Effector memory CD4-positive, alpha-beta T cell (primary cell): Measurements from ENCODE around the gene UACA.

ENCODE experiments used
- DNase-seq, 3 donors: peaks; one replicate each; pipeline ENCODE4 v3.0.0-alpha.2; 2020
- H3K27ac ChIP-seq: 2 replicates; pipeline ENCODE4 v1.7.0; 2013; ENCODE audit warnings: mild to moderate bottlenecking, low read length, moderate library complexity; ENCODE audit not compliant: insufficient read depth, poor library complexity, severe bottlenecking
- H3K27me3 ChIP-seq: replicated peaks from 2 replicates; pipeline ENCODE4 v1.7.0; 2013; ENCODE audit warnings: mild to moderate bottlenecking, low read length; ENCODE audit not compliant: insufficient read depth, control insufficient read depth, poor library complexity, severe bottlenecking
- H3K36me3 ChIP-seq: 2 replicates; pipeline ENCODE4 v1.7.0; 2013; ENCODE audit warnings: mild to moderate bottlenecking, low read length, moderate library complexity; ENCODE audit not compliant: control insufficient read depth, insufficient read depth
- H3K4me1 ChIP-seq: 2 replicates; pipeline ENCODE4 v1.7.0; 2013; ENCODE audit warnings: low read length, mild to moderate bottlenecking; ENCODE audit not compliant: control insufficient read depth, insufficient read depth, poor library complexity, severe bottlenecking
- H3K4me3 ChIP-seq: 2 replicates; pipeline ENCODE4 v1.7.0; 2013; ENCODE audit warnings: low read length, low read depth, mild to moderate bottlenecking; ENCODE audit not compliant: insufficient read depth, poor library complexity, severe bottlenecking
- H3K9me3 ChIP-seq: 2 replicates; pipeline ENCODE4 v1.7.0; 2013; ENCODE audit warnings: mild to moderate bottlenecking, low read length, moderate library complexity; ENCODE audit not compliant: control insufficient read depth

Gene UACA

GRCh38 chr15:70699890-70700289 is 63.5 kb downstream of the UACA start:
- H3K9me3 ChIP-seq = no peaks in the 10 kb centered on the region
- no peak for DNase-seq
- H3K27me3 ChIP-seq = peaks cover 2% of the 10 kb centered on the region
- no peaks in the 10 kb centered on the region for H3K36me3 ChIP-seq
- no peak overlapping the region for H3K27ac ChIP-seq
- H3K4me3 ChIP-seq = no peak overlapping the region
- H3K4me1 ChIP-seq = no peaks in the 10 kb centered on the region

GRCh38 chr15:70698836-70699390 is 64.4 kb downstream of the UACA start:
- no peaks in the 10 kb centered on the region for H3K4me1 ChIP-seq
- H3K4me3 ChIP-seq = no peak overlapping the region
- no peaks in the 10 kb centered on the region for H3K36me3 ChIP-seq
- no peaks in the 10 kb centered on the region for H3K9me3 ChIP-seq
- peaks cover 2% of the 10 kb centered on the region for H3K27me3 ChIP-seq
- no peak overlapping the region for H3K27ac ChIP-seq
- DNase-seq = no peak

- Histone ChIP-seq H3K27ac (no peak overlapping the region), H3K4me3 (no peak overlapping the region), H3K4me1 (no peaks in the 10 kb centered on the region), H3K27me3 (peaks cover 2% of the 10 kb centered on the region), H3K9me3 (no peaks in the 10 kb centered on the region), H3K36me3 (no peaks in the 10 kb centered on the region)
- DNase-seq = no peak
Measured at GRCh38 chr15:70698426-70698825, 64.9 kb downstream of the UACA start.

- no peak for DNase-seq
- H3K4me3 ChIP-seq = no peak overlapping the region
- no peaks in the 10 kb centered on the region for H3K27me3 ChIP-seq
- no peaks in the 10 kb centered on the region for H3K36me3 ChIP-seq
- H3K27ac ChIP-seq = no peak overlapping the region
- no peaks in the 10 kb centered on the region for H3K4me1 ChIP-seq
- H3K9me3 ChIP-seq = no peaks in the 10 kb centered on the region
Measured at GRCh38 chr15:70690491-70691276, 72.7 kb downstream of the UACA start.

GRCh38 chr15:70690021-70690420 is 73.3 kb downstream of the UACA start:
- no peaks in the 10 kb centered on the region for H3K9me3 ChIP-seq
- DNase-seq = no peak

GRCh38 chr15:70687482-70687881 is 75.9 kb downstream of the UACA start:
- no peak for DNase-seq
- Histone ChIP-seq H3K4me3 (no peak overlapping the region), H3K27me3 (no peaks in the 10 kb centered on the region), H3K27ac (no peak overlapping the region), H3K9me3 (no peaks in the 10 kb centered on the region), H3K4me1 (no peaks in the 10 kb centered on the region), H3K36me3 (no peaks in the 10 kb centered on the region)

More at GRCh38 chr15:70690021-70690420, 73.3 kb downstream of the UACA start:
- H3K27ac ChIP-seq = no peak overlapping the region
- no peaks in the 10 kb centered on the region for H3K4me1 ChIP-seq
- no peaks in the 10 kb centered on the region for H3K36me3 ChIP-seq
- H3K4me3 ChIP-seq = no peak overlapping the region
- H3K27me3 ChIP-seq = no peaks in the 10 kb centered on the region

- H3K27ac ChIP-seq = no peak overlapping the region
- no peaks in the 10 kb centered on the region for H3K27me3 ChIP-seq
- no peaks in the 10 kb centered on the region for H3K4me1 ChIP-seq
- no peaks in the 10 kb centered on the region for H3K36me3 ChIP-seq
- H3K9me3 ChIP-seq = no peaks in the 10 kb centered on the region
- no peak overlapping the region for H3K4me3 ChIP-seq
- no peak for DNase-seq
Measured at GRCh38 chr15:70680817-70681216, 82.5 kb downstream of the UACA start.

- no peaks in the 10 kb centered on the region for H3K27me3 ChIP-seq
- H3K4me3 ChIP-seq = no peak overlapping the region
- H3K36me3 ChIP-seq = no peaks in the 10 kb centered on the region
- no peak for DNase-seq
- H3K9me3 ChIP-seq = no peaks in the 10 kb centered on the region
- H3K27ac ChIP-seq = no peak overlapping the region
- H3K4me1 ChIP-seq = no peaks in the 10 kb centered on the region
Measured at GRCh38 chr15:70679919-70680231, 83.5 kb downstream of the UACA start.

GRCh38 chr15:70672081-70672480 is 91.3 kb downstream of the UACA start:
- no peaks in the 10 kb centered on the region for H3K36me3 ChIP-seq
- no peak overlapping the region for H3K4me3 ChIP-seq
- DNase-seq = no peak
- H3K9me3 ChIP-seq = no peaks in the 10 kb centered on the region
- peaks cover 11% of the 10 kb centered on the region for H3K4me1 ChIP-seq
- H3K27me3 ChIP-seq = no peaks in the 10 kb centered on the region
- H3K27ac ChIP-seq = no peak overlapping the region

- no peak overlapping the region for H3K27ac ChIP-seq
- H3K4me1 ChIP-seq = peaks cover 11% of the 10 kb centered on the region
- no peak for DNase-seq
- H3K4me3 ChIP-seq = no peak overlapping the region
- H3K9me3 ChIP-seq = no peaks in the 10 kb centered on the region
- no peaks in the 10 kb centered on the region for H3K36me3 ChIP-seq
- no peaks in the 10 kb centered on the region for H3K27me3 ChIP-seq
Measured at GRCh38 chr15:70670680-70671079, 92.7 kb downstream of the UACA start.
